Right lobe of liver (tissue), 6 donors: ENCODE measurements around the gene DUS3L. TPM values are rescaled to one million over a fixed set of nuclear protein-coding genes. Genes with fewer than 3 reads are reported as not detected.
"Not testable (repeated sequence)": the region's sequence is repeated elsewhere in the genome, so short reads cannot be mapped to it uniquely, and the experiment has no call there.

Source experiments
- ATAC-seq, 4 donors: fragments of 200-7000 bp; cut with Tn5 transposase; one replicate each; pipeline ENCODE4 v1.9.1; 2020; ENCODE audit warnings: mild to moderate bottlenecking in 4 of 4, moderate library complexity in 4 of 4
- DNase-seq, 3 donors: peaks; one replicate each; pipeline ENCODE4 v3.0.0-alpha.2; 2020
- H3K27ac ChIP-seq, 3 donors: fragments of 200-600 bp; one replicate each; pipeline ENCODE4 v1.8.0; 2022
- H3K27me3 ChIP-seq, 2 donors: fragments of 200-600 bp; one replicate each; pipeline ENCODE4 v1.8.0; 2022
- H3K36me3 ChIP-seq, 4 donors: fragments of 200-600 bp; sonication (generic) in 1 of 4; one replicate each; pipeline versions ENCODE4 v1.5.1 to v1.8.0; 2017 to 2022; ENCODE audit warnings: control low read depth in 1 of 4
- H3K4me1 ChIP-seq, 4 donors: fragments of 200-600 bp; sonication (generic) in 1 of 4; one replicate each; pipeline versions ENCODE4 v1.5.1 to v1.8.0; 2017 to 2022; ENCODE audit warnings: control low read depth in 1 of 4
- H3K4me3 ChIP-seq, 3 donors: fragments of 200-600 bp; one replicate each; pipeline ENCODE4 v1.8.0; 2022
- H3K9me3 ChIP-seq, 4 donors: fragments of 200-600 bp; sonication (generic) in 1 of 4; one replicate each; pipeline versions ENCODE4 v1.5.1 to v1.8.0; 2017 to 2022; ENCODE audit warnings: control low read depth in 1 of 4
- CTCF ChIP-seq, 4 donors: fragments of 200-600 bp in 3 of 4; fragments of 450-650 bp in 1 of 4; IDR thresholded peaks; one replicate each; pipeline versions ENCODE4 v1.5.1 to v1.8.0; 2016 to 2022; ENCODE audit warnings: antibody characterized with exemption in 4 of 4, mild to moderate bottlenecking in 2 of 4
- POLR2A ChIP-seq: fragments of 450-650 bp; IDR thresholded peaks from one replicate; pipeline ENCODE4 v1.6.1; 2017; ENCODE audit warnings: antibody characterized with exemption, mild to moderate bottlenecking
- WGBS: methylation state at CpG from one replicate; pipeline ENCODE4 v1.1.6; 2018; ENCODE audit warnings: low coverage, low lambda C conversion rate; ENCODE audit not compliant: insufficient coverage; ENCODE audit errors: missing lambda C conversion rate; 5-methylcytosine and 5-hydroxymethylcytosine counted together
- intact Hi-C, 2 donors: fragments of 100-400 bp; cut with DNase I; formaldehyde crosslinking; loops; one replicate each; pipeline versions ENCODE4 v1.11.2 to v1.14.1; 2022
- total RNA-seq, 6 experiments: library from RNA; depleted of rRNA in 2 of 6; stranded (reverse); fragments of >200 nt in 2 of 6; fragmentation: NEBNext Ultra II Directional in 3 of 6; extraction: Animal tissue kit (Norgen Biotek cat#: 25700) in 3 of 6; gene quantifications; one replicate each; pipeline versions ENCODE4 v1.1.0 to v1.2.4, GENCODE V29; 2016 to 2023
- donor health status: DM: no; HTN: yes; CAD: no.
- donor health status: DM: no; HTN: no; CAD: no.
- donor health status: DM: no; HTN: no; CAD: no.
- donor health status: DM: no; HTN: yes; CAD: no.
- donor health status: DM: no; HTN: yes; CAD: no.

Gene DUS3L
- total RNA-seq, 6 experiments from 2014 or later = 14.7 to 28.6 (median 20.5) TPM

GRCh38 chr19:5762608-5763217 lies 28.2 kb downstream of the DUS3L start:
- H3K27me3 ChIP-seq = no peaks in the 10 kb centered on the region
- TF ChIP-seq POLR2A (no peak), CTCF (IDR thresholded peaks at IDR 0.05) (no peak)
- WGBS = 70% methylated on average over 5 of the region's 5 CpGs
- DNase-seq (no peak), ATAC-seq (no peak)
- H3K9me3 ChIP-seq = no peaks in the 10 kb centered on the region
- no peaks in the 10 kb centered on the region for H3K4me1 ChIP-seq
- no peak overlapping the region for H3K4me3 ChIP-seq
- H3K27ac ChIP-seq = no peak overlapping the region
- intact Hi-C loops = no loop called here
- H3K36me3 ChIP-seq = no peaks in the 10 kb centered on the region

GRCh38 chr19:5753743-5754142 lies 37.2 kb downstream of the DUS3L start:
- H3K4me1 ChIP-seq = no peaks in the 10 kb centered on the region
- no peak overlapping the region for H3K4me3 ChIP-seq
- WGBS = 67% methylated on average over 6 of the region's 6 CpGs
- DNase-seq (no peak), ATAC-seq (no peak)
- H3K27ac ChIP-seq = no peak overlapping the region
- TF ChIP-seq CTCF (IDR thresholded peaks at IDR 0.05) = no peak
- TF ChIP-seq POLR2A = no peak
- H3K36me3 ChIP-seq = no peaks in the 10 kb centered on the region
- intact Hi-C loops = no loop called here
- no peaks in the 10 kb centered on the region for H3K27me3 ChIP-seq
- no peaks in the 10 kb centered on the region for H3K9me3 ChIP-seq

GRCh38 chr19:5751709-5752108 lies 39.3 kb downstream of the DUS3L start:
- DNase-seq (no peak), ATAC-seq (no peak)
- intact Hi-C loops = no loop called here
- H3K4me1 ChIP-seq = no peaks in the 10 kb centered on the region
- no peaks in the 10 kb centered on the region for H3K27me3 ChIP-seq
- no peak overlapping the region for H3K27ac ChIP-seq
- WGBS = 54% methylated on average over 7 of the region's 7 CpGs
- no peaks in the 10 kb centered on the region for H3K36me3 ChIP-seq
- TF ChIP-seq POLR2A (no peak), CTCF (IDR thresholded peaks at IDR 0.05) (no peak)
- H3K4me3 ChIP-seq = no peak overlapping the region
- no peaks in the 10 kb centered on the region for H3K9me3 ChIP-seq

GRCh38 chr19:5749505-5749904 lies 41.5 kb downstream of the DUS3L start:
- ATAC-seq (no peak), DNase-seq (no peak)
- H3K27ac ChIP-seq = no peak overlapping the region
- TF ChIP-seq CTCF (IDR thresholded peaks at IDR 0.05) (no peak), POLR2A (no peak)
- intact Hi-C loops = no loop called here
- no peaks in the 10 kb centered on the region for H3K9me3 ChIP-seq
- H3K4me1 ChIP-seq = no peaks in the 10 kb centered on the region
- no peak overlapping the region for H3K4me3 ChIP-seq
- WGBS = 79% methylated on average over 5 of the region's 5 CpGs
- no peaks in the 10 kb centered on the region for H3K27me3 ChIP-seq
- no peaks in the 10 kb centered on the region for H3K36me3 ChIP-seq

GRCh38 chr19:5748920-5749319 lies 42.0 kb downstream of the DUS3L start:
- H3K4me3 ChIP-seq, intact Hi-C loops, H3K4me1 ChIP-seq, H3K27ac ChIP-seq, H3K9me3 ChIP-seq, DNase-seq, H3K27me3 ChIP-seq, ATAC-seq, H3K36me3 ChIP-seq: not testable (repeated sequence)
- 47% methylated on average over 6 of the region's 6 CpGs for WGBS

- intact Hi-C loops, H3K9me3 ChIP-seq, H3K27ac ChIP-seq, ATAC-seq, H3K4me1 ChIP-seq, DNase-seq, H3K27me3 ChIP-seq, H3K4me3 ChIP-seq, H3K36me3 ChIP-seq: not testable (repeated sequence)
- WGBS = 80% methylated on average over 9 of the region's 10 CpGs
Observed at GRCh38 chr19:5744999-5745398, 46.0 kb downstream of the DUS3L start.
